Ramos (cell line): ENCODE measurements around the gene RAB3D.
"Not testable (repeated sequence)": the region's sequence is repeated elsewhere in the genome, so short reads cannot be mapped to it uniquely, and the experiment has no call there.

Experiments used
- in situ Hi-C: fragments of 300-500 bp; cut with MboI; formaldehyde crosslinking; loops from one replicate; pipeline ENCODE4 v1.14.3; 2022; ENCODE audit warnings: low sequenced_read_pairs; ENCODE audit not compliant: unreplicated experiment

Gene RAB3D

DNA sequence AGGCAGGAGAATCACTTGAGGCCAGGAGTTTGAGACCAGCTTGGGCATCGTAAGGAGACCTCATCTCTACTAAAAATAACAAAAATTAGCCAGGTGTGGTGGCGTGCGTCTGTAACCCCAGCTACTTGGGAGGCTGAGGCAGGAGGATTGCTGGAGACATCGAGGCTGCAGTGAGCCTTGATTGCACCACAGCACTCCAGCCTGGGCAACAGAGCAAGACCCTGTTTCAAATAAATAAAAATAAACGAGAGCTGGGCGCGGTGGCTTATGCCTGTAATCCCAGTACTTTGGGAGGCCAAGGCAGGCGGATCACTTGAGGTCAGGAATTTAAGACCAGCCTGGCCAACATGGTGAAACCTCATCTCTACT, 626 bp upstream of the RAB3D start:
- in situ Hi-C loops = not testable (repeated sequence)

DNA sequence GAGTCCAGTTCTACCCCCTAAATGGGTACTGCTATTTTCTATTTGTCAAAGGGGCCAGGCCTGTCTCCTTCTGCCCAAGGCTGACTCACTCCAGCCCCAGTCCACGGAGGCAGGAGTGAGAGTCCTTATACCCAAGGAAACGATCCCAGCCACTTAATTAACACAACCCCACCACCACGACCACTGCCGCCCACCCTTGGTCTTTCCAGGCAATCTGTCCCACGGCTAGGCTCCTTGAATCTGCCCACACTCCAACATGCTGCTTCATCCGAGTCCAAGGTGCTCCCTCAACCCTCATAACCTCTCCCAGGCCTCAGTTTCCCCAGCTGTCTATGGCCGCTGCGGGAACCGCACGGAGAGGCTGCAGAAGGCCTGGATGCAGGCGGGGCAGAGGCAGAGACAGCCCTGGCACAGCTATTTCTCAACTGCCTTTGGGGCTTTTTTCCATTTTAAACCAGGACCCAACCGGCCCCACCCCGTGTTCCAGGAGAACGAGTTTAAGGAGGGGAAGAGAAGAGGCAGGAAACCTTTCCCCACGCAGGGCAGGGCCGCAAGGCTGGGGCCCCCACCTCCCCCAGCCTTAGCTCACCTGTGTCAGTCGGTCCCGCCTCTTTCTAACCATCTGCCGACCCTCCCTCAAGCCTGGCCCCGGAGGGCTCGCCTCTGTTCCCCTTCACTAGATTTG, 746 bp downstream of the RAB3D start:
- in situ Hi-C loops = no loop called here

DNA sequence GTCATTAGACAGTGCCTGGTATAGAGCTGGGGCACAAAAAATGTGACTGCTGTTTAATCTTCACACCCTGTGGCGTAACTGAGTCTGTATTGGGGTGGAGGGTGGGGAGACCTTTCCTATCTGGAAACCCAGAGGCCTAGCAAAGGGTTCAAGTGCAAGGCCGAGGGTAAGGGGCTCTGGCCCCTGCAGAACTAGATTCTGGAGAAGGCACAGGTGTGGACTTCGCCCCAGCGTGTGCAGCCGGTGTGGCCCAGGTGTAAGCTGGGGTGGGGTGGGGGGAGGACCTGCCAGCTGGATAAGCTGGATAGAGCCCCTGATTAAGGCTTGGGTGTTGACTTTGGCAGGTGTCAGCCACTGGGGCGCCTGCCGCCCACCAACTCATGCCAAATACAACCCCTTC, 1.3 kb downstream of the RAB3D start:
- in situ Hi-C loops = no loop called here

DNA sequence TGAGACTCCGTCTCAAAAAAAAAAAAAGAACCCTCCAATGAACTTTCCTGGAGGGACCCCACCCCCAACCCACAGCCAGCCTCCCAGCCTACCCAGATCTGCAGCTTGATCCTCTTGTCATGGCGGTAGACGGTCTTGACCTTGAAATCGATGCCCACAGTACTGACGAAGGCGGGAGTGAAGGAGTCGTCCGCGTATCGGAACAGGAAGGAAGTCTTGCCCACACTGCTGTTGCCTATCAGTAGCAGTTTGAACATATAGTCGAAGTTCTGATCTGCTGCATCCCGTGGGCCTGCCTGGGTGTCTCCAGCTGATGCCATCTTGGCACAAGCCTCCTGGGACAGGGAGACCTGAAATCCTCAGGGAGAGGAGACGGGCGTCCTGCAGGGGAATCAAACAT, 2.4 kb downstream of the RAB3D start:
- in situ Hi-C loops = no loop called here

DNA sequence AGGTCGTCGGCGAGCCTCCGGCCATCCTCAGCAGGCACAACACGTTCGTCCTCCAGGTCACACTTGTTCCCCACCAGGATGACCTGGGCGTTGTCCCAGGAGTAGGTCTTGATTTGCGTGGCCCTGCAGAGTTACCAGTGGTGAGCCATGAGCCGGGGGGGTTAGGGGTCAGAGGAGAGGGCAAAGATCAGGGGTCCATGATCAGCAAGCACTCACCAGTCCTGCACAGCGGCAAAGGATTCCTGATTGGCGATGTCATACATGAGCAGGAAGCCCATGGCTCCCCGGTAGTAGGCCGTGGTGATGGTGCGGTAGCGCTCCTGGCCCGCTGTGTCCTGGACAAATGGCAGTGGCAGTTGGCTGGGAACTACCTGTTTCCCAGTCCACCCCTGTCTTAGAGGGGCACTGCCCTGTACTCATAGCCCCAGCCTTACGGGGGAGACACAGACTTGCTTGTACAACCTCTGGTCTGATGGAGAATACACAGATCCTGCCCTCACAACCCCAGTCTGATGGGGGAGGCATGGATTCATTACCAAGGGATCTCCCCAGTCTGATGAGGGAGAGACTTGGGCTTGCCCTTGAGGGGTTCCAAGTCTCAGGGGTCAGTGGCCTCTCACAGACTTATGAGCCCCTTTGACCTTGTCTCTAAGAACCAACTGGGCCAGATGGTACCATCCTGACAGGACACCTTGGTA, 3.9 kb downstream of the RAB3D start:
- in situ Hi-C loops = no loop called here

DNA sequence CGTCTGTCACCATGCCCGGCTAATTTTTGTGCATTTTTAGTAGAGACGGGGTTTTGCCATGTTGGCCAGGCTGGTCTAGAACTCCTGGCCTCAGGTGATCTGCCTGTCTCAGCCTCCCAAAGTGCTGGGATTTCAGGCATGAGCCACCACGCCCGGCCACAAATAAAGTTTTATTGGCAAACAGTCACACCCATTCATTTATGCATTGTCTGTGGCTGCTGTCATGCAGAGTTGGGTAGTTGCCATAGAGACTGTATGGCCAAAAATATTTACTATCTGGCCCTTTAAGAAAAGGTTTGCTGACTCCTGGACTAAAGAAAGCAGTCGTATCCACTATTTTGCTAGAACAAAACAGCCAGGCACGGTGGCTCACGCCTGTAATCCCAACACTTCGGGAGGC, 5.6 kb downstream of the RAB3D start:
- in situ Hi-C loops = not testable (repeated sequence)

DNA sequence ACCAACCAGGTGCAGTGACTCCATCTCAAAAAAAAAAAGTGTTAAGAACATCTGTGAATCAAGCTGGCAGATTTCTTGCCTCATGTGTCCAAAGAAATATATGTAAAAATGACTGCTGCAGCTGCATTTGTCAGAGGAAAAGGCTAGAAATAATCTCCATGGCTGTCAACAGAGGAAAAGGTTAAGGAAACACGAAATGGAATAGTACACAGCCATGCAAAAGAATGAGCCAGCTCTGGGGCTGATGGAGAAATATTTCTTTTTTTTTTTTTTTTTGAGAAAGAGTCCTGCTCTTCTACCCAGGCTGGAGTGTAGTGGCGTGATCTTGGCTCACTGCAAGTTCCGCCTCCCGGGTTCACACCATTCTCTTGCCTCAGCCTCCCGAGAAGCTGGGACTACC, 6.6 kb downstream of the RAB3D start:
- in situ Hi-C loops = no loop called here

DNA sequence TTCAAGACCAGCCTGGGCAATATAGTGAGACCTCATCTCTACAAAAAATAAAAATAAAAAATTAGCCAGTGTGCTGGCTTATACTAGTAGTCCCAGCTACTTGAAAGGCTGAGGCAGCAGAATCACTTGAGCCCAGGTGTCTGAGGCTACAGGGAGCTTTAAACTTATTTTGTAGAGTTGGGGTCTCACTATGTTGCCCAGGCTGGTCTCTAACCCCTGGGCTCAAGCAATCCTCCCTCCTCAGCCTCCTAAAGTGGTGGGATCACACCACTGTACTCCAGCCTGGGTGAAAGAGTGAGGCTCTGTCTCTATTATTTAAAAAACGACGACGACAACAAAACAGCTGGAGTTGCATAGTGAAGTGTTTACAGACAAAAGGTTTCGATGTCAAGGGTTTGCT, 8.0 kb downstream of the RAB3D start:
- in situ Hi-C loops = no loop called here

DNA sequence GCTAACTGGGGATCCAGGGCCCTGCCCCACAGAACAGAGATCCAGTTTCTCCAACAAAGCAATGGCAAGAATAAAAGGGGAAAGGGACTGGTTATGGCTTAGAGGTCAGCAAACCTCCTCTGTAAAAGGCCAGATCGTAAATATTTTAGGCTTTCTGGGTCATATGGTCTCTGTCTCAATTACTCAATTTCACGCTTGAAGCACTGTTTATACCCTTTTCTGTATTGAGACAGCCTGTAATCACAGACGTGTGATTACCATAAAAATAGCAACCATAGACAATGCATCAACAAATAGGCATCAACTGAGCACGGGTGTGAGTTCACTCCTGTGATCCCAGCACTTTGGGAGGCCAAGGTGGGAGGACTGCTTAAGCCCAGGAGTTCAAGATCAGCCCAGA, 9.3 kb downstream of the RAB3D start:
- in situ Hi-C loops = no loop called here

DNA sequence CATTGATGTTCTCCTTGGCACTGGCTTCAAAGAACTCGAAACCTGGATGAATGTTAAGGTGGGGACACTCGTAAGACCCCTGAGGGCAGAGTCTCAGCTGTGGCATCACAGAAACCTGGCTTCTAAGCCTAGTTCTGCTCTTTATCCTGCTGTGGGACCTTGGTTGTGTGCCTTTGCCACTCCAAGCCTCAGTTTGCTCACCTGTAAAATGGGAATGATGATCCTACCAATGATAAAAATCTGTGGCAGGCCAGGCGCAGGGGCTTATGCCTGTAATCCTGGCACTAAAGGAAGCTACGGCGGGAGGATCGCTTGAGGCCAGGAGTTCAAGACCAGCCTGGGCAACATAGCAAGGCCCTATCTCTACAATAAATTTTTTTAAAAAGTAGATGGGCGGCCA, 13.9 kb downstream of the RAB3D start:
- in situ Hi-C loops = no loop called here

DNA sequence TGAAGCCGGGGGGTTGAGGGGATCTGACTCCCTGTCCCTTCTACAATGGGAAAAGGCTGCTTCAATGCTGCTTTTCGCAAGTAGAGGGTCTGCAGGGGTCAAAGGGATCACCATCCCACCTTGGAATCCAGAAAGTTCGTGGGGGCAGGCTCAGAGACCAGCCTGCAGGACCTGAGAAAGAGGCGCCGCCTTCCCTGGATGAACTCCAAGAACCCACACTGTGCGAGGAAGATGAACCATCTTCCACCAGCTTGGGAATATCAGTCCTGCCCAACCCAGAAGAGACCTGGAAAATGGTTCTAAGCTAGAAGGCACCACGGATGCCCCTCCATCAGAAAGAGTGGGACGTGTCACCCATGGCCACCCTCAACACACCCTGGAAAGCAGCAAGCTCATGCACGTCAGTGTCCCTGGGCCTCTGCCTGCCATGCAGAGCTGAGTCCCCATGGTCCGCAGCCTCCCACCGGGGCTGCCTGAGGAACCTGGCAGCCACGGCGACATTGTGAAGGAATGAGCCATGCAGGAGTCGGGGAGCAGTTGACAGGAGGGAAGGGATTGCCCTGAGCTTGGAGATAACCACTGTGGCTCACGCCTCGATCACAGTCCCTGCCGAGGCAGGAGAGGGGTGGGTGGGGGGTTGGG, 14.6 kb downstream of the RAB3D start:
- in situ Hi-C loops = no loop called here

DNA sequence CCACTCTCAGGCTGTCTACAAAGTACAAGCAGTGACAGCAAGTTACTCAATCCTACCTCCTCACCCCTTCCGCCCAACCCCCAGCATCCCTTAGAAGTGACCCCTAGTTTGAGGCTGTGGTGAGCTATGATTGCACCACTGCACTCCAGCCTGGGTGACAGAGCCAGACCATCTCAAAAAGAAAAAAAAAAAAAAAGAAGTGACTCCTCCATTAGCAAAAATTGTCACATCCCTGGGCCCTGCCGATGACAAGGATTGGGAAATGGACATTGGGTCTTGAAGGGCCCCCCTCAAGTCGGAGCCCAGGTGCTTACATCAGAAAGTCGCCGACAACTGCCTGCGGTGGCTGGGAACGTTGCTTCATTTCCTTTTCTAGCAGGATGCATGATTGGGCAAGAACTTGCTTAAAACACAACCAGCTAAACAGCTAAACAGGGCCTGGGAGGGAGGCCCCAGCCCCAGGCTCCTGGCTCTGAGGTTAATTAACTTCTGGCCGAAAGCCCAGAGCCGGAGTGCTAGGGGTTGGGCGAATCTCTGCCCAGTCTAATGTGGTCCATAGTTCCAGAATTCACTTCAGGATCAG, 15.3 kb downstream of the RAB3D start:
- in situ Hi-C loops = no loop called here

DNA sequence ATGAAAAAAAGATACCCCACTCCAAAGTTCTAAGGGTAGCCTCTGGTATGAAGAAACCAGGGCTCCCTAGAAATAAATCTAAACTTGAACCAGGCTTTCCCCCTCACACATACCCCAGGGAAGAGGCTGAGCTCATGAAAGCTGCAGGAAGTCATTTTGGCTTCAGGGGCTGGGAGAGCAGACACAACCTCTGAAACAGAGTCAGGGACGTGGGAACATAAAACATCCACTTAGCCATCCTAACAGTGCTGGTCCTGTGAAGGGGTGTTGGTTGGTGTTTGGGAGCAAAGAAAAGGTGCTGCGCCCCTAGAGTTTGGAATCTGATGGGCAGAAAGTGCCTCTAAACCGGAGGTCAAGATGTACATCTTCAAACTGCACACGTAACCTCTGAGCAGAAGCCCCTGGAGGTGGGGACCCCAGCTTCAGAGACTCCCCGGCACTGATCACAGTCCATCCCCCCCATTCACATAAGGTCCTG, 15.8 kb downstream of the RAB3D start:
- in situ Hi-C loops = no loop called here

DNA sequence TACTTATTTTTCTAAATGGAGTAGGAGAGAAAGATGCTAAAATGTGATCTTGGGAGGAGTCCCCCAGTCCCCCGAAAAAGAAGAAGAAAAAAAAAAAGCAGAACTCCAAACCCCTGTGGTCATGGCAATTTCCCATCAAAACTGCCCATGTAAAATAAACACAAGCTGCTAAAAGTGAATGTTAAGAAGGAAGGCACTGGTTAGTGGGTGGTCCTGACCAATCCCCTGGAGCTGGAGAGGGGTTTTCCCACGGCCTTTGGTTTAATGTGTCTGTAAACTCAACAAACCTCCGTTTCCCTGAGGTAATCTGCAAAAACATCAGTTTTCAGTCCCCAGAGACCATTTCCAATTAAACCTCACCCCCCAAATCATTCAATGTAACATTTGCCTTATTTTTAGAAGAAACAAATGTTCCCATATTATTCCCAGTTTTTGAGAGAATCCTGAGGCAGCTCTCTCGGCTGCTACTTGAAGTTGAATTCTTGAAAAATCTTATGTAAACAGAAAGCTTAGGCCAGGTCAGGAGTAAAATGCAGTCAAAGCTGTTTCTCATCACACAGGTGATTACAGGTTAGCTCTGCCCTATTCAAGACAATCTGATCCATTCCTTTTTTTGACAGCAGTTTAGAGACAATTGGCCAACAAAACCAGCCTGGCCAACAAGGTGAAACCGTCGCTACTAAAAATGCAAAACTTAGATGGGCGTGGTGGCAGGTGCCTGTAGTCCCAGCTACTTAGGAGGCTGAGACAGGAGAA, 17.0 kb downstream of the RAB3D start:
- in situ Hi-C loops = no loop called here

DNA sequence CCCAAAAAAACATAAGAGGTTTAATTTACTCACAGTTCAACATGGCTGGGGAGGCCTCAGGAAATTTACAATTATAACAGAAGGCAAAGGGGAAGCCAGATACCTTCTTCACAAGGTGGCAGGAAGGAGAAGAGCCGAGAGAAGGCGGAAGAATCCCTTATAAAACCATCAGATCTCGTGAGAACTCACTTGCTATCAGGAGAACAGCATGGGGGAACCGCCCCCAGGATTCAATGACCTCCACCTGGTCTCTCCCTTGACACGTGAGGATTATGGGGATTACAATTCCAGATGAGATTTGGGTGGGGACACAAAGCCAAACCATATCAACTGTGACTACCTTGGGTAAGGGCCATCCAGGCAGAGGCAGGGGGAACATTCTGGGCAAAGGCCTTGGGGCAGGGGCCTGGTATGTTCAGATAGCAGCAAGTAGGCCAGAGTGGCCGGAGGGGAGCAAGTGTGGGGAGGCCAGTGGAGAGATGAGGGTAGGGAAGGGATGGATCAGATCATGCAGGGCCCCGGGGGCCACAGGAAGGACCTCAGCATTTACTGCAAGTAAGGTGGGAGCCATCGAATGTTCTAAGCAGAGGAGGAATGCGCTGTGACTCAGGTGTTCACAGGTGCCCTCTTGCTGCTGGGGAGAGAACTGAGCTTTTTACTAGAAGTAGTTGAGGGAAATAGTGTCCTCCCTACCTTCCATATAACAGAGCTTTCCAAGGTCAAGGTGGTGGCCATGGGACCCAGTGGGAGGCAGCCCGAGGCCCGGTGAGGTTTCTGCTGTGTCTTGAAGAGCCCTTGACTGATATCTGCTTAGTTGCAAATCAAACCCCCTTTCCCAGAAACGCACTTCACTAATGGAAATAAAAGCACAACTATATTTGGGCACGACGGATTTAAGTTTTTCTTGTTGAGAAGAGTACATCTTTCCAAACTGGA, 18.0 kb downstream of the RAB3D start:
- in situ Hi-C loops = no loop called here

DNA sequence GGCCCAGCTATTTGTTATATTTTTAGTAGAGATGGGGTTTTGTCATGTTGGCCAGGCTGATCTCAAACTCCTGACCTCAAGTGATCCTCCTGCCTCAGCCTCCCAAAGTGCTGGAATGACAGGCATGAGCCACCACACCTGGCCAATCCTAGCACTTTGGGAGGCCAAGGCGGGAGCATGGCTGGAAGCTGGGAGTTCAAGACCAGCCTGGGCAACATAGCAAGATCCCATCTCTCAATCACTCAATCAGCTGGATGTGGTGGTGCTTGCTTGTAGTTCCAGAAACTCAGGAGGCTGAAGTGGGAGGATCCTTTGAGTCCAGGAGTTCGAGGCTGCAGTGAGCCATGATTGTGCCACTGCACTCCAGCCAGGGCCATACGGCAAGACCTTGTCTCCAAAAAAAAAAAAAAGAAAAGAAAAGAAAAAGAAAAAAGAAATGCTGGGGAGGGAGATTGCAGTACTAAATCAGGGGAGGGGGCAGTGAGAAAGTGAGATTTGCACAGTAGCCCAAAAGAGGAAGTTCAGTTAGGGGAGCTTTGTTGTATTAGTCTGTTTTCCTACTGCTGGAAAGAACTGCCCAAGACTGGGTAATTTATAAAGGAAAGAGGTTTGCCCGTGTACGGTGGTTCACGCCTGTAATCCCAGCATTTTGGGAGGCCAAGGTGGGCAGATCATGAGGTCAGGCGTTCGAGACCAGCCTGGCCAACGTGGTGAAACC, 19.0 kb downstream of the RAB3D start:
- in situ Hi-C loops = not testable (repeated sequence)

DNA sequence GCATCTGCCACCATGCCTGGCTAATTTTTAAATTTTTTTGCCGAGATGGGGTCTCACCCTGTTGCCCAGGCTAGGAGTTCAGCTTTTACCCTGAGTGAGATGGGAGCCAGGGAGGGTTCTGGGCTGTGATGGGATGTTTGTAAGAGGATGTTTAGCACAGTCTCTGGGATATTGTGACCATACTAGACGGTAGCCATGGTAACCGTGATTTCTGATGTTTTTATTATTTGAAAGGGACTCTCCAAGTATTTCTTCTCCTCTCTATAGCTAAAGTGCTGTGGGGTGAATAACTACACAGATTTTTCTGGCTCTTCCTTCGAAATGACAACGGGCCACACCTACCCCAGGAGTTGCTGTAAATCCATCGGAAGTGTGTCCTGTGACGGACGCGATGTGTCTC, 33.1 kb downstream of the RAB3D start:
- in situ Hi-C loops = no loop called here

DNA sequence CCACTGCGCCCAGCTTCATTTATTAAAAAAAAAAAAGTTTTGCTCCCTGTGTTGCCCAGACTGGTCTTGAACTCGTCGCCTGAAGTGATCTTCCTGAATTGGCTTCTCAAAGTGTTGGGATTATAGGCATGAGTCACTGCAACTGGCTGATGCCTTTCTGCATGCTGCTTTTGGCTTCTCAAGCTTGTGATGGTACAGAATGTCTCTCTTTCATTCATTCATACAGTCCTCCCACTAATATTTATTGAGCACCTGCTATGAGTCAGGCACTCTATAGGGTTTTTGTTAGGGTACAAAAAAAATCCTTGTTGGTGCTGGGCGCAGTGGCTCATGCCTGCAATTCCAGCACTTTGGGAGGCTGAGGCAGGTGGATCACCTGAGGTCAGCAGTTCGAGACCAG, 34.5 kb downstream of the RAB3D start:
- in situ Hi-C loops = no loop called here

DNA sequence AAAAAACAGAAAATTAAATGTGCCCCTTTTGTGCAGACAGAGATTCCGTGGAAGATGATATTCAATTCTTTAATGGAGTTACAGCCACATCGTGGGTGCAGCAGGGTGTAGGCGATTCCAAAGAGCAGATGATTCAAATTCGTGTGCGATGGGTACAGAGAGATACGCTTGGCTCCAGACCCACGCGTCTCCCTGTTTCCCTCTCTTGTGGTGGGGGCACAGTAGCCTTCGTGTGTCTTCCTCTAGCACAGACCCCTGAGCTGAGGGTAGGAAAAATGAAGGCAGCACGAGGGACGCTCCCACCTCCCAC, 38.7 kb downstream of the RAB3D start:
- in situ Hi-C loops = no loop called here
